ENCODE results near the gene NPHS2. TPM values are rescaled to one million over a fixed set of nuclear protein-coding genes. Genes with fewer than 3 reads are reported as not detected.
"Not testable (repeated sequence)": the region's sequence is repeated elsewhere in the genome, so short reads cannot be mapped to it uniquely, and the experiment has no call there.

NPHS2 gene
- total RNA-seq, 2 experiments from 2014 or later: not detected

- no peak for TF ChIP-seq CTCF (IDR thresholded peaks at IDR 0.05)
- Histone ChIP-seq H3K27me3 (ENCODE audit: control insufficient read depth in 1 of 2, insufficient read depth in 2 of 2, low read length in 2 of 2) (peaks cover 0 to 5% of the 10 kb centered on the region in 2 experiments), H3K27ac (ENCODE audit: low read depth in 1 of 2, low read length in 2 of 2) (no peak overlapping the region), H3K4me3 (ENCODE audit: low read length) (no peak overlapping the region), H3K9me3 (ENCODE audit: control insufficient read depth in 1 of 2, insufficient read depth in 1 of 2, low read length in 2 of 2) (peaks cover 0 to 5% of the 10 kb centered on the region in 2 experiments), H3K36me3 (ENCODE audit: insufficient read depth, low read length) (no peaks in the 10 kb centered on the region), H3K4me1 (ENCODE audit: insufficient read depth, low read length) (no peaks in the 10 kb centered on the region)
- no peak for DNase-seq
- H3K27ac Mint-ChIP-seq: no peak overlapping the region
- no peak overlapping the region for H3K4me3 Mint-ChIP-seq
- CTCF ChIA-PET: no interaction called here
- H3K4me1 Mint-ChIP-seq (ENCODE audit: low read depth): no peaks in the 10 kb centered on the region
- POLR2A ChIA-PET: no interaction called here
- H3K36me3 Mint-ChIP-seq (ENCODE audit: low read depth): no peaks in the 10 kb centered on the region
- intact Hi-C loops (cut with DNase I, micrococcal nuclease): no loop called here
- H3K27me3 Mint-ChIP-seq: peaks cover 24% of the 10 kb centered on the region
- ATAC-seq (ENCODE audit: poor library complexity): no peak
- peaks cover 2% of the 10 kb centered on the region for H3K9me3 Mint-ChIP-seq
Measured at GRCh38 chr1:179541774-179542173, 34.0 kb downstream of the NPHS2 start.

- CTCF ChIA-PET: no interaction called here
- ATAC-seq (ENCODE audit: poor library complexity) (no peak), DNase-seq (no peak)
- Histone ChIP-seq H3K4me1 (ENCODE audit: insufficient read depth, low read length) (no peaks in the 10 kb centered on the region), H3K36me3 (ENCODE audit: insufficient read depth, low read length) (no peaks in the 10 kb centered on the region), H3K9me3 (ENCODE audit: control insufficient read depth in 1 of 2, insufficient read depth in 1 of 2, low read length in 2 of 2) (no peaks in the 10 kb centered on the region), H3K27ac (ENCODE audit: low read depth in 1 of 2, low read length in 2 of 2) (no peak overlapping the region), H3K27me3 (ENCODE audit: control insufficient read depth in 1 of 2, insufficient read depth in 2 of 2, low read length in 2 of 2) (no peaks in the 10 kb centered on the region), H3K4me3 (ENCODE audit: low read length) (no peak overlapping the region)
- H3K4me1 Mint-ChIP-seq (ENCODE audit: low read depth): no peaks in the 10 kb centered on the region
- H3K27me3 Mint-ChIP-seq: peaks cover 23% of the 10 kb centered on the region
- no peaks in the 10 kb centered on the region for H3K36me3 Mint-ChIP-seq (ENCODE audit: low read depth)
- H3K27ac Mint-ChIP-seq: no peak overlapping the region
- intact Hi-C loops (cut with DNase I, micrococcal nuclease): no loop called here
- TF ChIP-seq CTCF (IDR thresholded peaks at IDR 0.05): no peak
- no peak overlapping the region for H3K4me3 Mint-ChIP-seq
- POLR2A ChIA-PET: no interaction called here
- no peaks in the 10 kb centered on the region for H3K9me3 Mint-ChIP-seq
Measured at GRCh38 chr1:179530352-179530751, 45.4 kb downstream of the NPHS2 start.

- ChIA-PET CTCF (no interaction called here), POLR2A (no interaction called here)
- no peaks in the 10 kb centered on the region for H3K4me1 Mint-ChIP-seq (ENCODE audit: low read depth)
- H3K27me3 Mint-ChIP-seq: peaks cover 29% of the 10 kb centered on the region
- H3K27ac Mint-ChIP-seq: no peak overlapping the region
- no peaks in the 10 kb centered on the region for H3K36me3 Mint-ChIP-seq (ENCODE audit: low read depth)
- no peak overlapping the region for H3K27ac ChIP-seq (ENCODE audit: low read depth in 1 of 2, low read length in 2 of 2)
- no peaks in the 10 kb centered on the region for H3K36me3 ChIP-seq (ENCODE audit: insufficient read depth, low read length)
- no peaks in the 10 kb centered on the region for H3K9me3 Mint-ChIP-seq
- no peaks in the 10 kb centered on the region for H3K4me1 ChIP-seq (ENCODE audit: insufficient read depth, low read length)
- no peak overlapping the region for H3K4me3 ChIP-seq (ENCODE audit: low read length)
- H3K27me3 ChIP-seq (ENCODE audit: control insufficient read depth in 1 of 2, insufficient read depth in 2 of 2, low read length in 2 of 2): no peaks in the 10 kb centered on the region
- H3K4me3 Mint-ChIP-seq: no peak overlapping the region
- ATAC-seq (ENCODE audit: poor library complexity): no peak
- no peak for DNase-seq
- no peak for TF ChIP-seq CTCF (IDR thresholded peaks at IDR 0.05)
- intact Hi-C loops (cut with DNase I, micrococcal nuclease): no loop called here
- H3K9me3 ChIP-seq (ENCODE audit: control insufficient read depth in 1 of 2, insufficient read depth in 1 of 2, low read length in 2 of 2): no peaks in the 10 kb centered on the region
Measured at GRCh38 chr1:179529482-179530195, 46.1 kb downstream of the NPHS2 start.

GRCh38 chr1:179518544-179518943 is 57.2 kb downstream of the NPHS2 start:
- CTCF ChIA-PET: not testable (repeated sequence)

More at GRCh38 chr1:179518544-179518943, 57.2 kb downstream of the NPHS2 start:
- DNase-seq; H3K4me3 Mint-ChIP-seq; H3K36me3 ChIP-seq (ENCODE audit: insufficient read depth, low read length); H3K27ac ChIP-seq (ENCODE audit: low read depth in 1 of 2, low read length in 2 of 2); intact Hi-C loops (cut with DNase I, micrococcal nuclease); ATAC-seq (ENCODE audit: poor library complexity); H3K4me1 Mint-ChIP-seq (ENCODE audit: low read depth); H3K4me3 ChIP-seq (ENCODE audit: low read length); H3K27ac Mint-ChIP-seq; H3K9me3 ChIP-seq (ENCODE audit: control insufficient read depth in 1 of 2, insufficient read depth in 1 of 2, low read length in 2 of 2); H3K9me3 Mint-ChIP-seq; H3K36me3 Mint-ChIP-seq (ENCODE audit: low read depth); POLR2A ChIA-PET; H3K27me3 ChIP-seq (ENCODE audit: control insufficient read depth in 1 of 2, insufficient read depth in 2 of 2, low read length in 2 of 2); H3K4me1 ChIP-seq (ENCODE audit: insufficient read depth, low read length): not testable (repeated sequence)
- peaks cover 27% of the 10 kb centered on the region for H3K27me3 Mint-ChIP-seq
